Endothelial cell (in vitro differentiated cells): ENCODE measurements around the gene GSTM1. TPM values are rescaled to one million over a fixed set of nuclear protein-coding genes. Genes with fewer than 3 reads are reported as not detected.

Experiments
- DNase-seq: peaks from one replicate; pipeline ENCODE4 v3.0.0; 2021; ENCODE audit warnings: low spot score
- H3K27ac Mint-ChIP-seq: one replicate; pipeline ENCODE4 v1.8.0; 2021; ENCODE audit warnings: mixed read lengths, inconsistent platforms; ENCODE audit not compliant: unreplicated experiment
- H3K27me3 Mint-ChIP-seq: one replicate; pipeline ENCODE4 v1.8.0; 2021; ENCODE audit warnings: mild to moderate bottlenecking, moderate library complexity, mixed read lengths, inconsistent platforms; ENCODE audit not compliant: unreplicated experiment
- H3K36me3 Mint-ChIP-seq: one replicate; pipeline ENCODE4 v1.8.0; 2021; ENCODE audit warnings: mild to moderate bottlenecking, low read depth, mixed read lengths, inconsistent platforms; ENCODE audit not compliant: unreplicated experiment
- H3K4me1 Mint-ChIP-seq: one replicate; pipeline ENCODE4 v1.8.0; 2021; ENCODE audit warnings: mild to moderate bottlenecking, mixed read lengths, inconsistent platforms; ENCODE audit not compliant: unreplicated experiment
- H3K4me3 Mint-ChIP-seq: one replicate; pipeline ENCODE4 v1.8.0; 2021; ENCODE audit warnings: mild to moderate bottlenecking, mixed read lengths, inconsistent platforms; ENCODE audit not compliant: unreplicated experiment
- H3K9me3 Mint-ChIP-seq: one replicate; pipeline ENCODE4 v1.8.0; 2021; ENCODE audit warnings: mixed read lengths, inconsistent platforms; ENCODE audit not compliant: unreplicated experiment
- total RNA-seq: library from RNA; stranded (reverse); fragmentation: NEBNext Ultra II Directional; extraction: Animal tissue kit (Norgen Biotek cat#: 25700); gene quantifications from one replicate; pipeline ENCODE4 v1.2.1, GENCODE V29; 2021; ENCODE audit not compliant: unreplicated experiment
- TF ChIP-seq, protein P1 (sequence below): fragments of 200-600 bp; sonication (generic); IDR thresholded peaks from one replicate; pipeline ENCODE4 v1.5.0; 2021; ENCODE audit warnings: antibody characterized with exemption; ENCODE audit not compliant: unreplicated experiment

GSTM1 gene
- total RNA-seq, 1 donor from 2014 or later: not detected

DNA sequence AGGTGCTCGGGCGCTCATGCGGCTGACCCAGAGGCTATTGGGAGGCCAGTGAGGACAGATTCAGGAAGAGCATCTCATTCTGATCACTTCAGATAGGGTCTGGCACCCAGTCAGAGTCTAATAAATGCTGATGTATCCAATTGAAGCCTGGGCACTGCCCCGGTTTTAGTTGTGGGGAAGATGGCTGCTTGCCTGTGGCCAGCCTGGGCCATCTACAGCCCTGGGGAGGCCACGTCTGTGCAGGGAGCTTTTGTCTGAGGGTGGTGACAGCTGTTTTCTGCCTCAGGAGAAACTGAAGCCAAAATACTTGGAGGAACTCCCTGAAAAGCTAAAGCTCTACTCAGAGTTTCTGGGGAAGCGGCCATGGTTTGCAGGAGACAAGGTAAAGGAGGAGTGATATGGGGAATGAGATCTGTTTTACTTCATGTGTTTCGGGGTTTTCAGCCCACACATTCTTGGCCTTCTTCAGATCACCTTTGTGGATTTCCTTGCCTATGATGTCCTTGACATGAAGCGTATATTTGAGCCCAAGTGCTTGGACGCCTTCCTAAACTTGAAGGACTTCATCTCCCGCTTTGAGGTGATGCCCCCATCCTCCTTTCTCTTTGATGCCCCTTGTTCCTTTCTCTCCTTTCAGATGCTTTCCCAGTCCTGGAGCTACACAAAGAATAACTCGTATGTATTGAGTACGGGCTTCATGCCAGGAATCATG lies 27.2 kb downstream of the GSTM1 start:
- peaks cover 8% of the 10 kb centered on the region for H3K36me3 Mint-ChIP-seq
- H3K27ac Mint-ChIP-seq: no peak overlapping the region
- H3K4me1 Mint-ChIP-seq: peaks cover 13% of the 10 kb centered on the region
- TF ChIP-seq, protein P1, sequence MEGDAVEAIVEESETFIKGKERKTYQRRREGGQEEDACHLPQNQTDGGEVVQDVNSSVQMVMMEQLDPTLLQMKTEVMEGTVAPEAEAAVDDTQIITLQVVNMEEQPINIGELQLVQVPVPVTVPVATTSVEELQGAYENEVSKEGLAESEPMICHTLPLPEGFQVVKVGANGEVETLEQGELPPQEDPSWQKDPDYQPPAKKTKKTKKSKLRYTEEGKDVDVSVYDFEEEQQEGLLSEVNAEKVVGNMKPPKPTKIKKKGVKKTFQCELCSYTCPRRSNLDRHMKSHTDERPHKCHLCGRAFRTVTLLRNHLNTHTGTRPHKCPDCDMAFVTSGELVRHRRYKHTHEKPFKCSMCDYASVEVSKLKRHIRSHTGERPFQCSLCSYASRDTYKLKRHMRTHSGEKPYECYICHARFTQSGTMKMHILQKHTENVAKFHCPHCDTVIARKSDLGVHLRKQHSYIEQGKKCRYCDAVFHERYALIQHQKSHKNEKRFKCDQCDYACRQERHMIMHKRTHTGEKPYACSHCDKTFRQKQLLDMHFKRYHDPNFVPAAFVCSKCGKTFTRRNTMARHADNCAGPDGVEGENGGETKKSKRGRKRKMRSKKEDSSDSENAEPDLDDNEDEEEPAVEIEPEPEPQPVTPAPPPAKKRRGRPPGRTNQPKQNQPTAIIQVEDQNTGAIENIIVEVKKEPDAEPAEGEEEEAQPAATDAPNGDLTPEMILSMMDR: no peak
- H3K9me3 Mint-ChIP-seq: no peaks in the 10 kb centered on the region
- DNase-seq: no peak
- no peak overlapping the region for H3K4me3 Mint-ChIP-seq
- peaks cover 7% of the 10 kb centered on the region for H3K27me3 Mint-ChIP-seq

GRCh38 chr1:109716121-109716520 lies 28.5 kb downstream of the GSTM1 start:
- Mint-ChIP-seq H3K4me1 (peaks cover 13% of the 10 kb centered on the region), H3K4me3 (no peak overlapping the region), H3K27ac (no peak overlapping the region), H3K9me3 (no peaks in the 10 kb centered on the region), H3K36me3 (peaks cover 8% of the 10 kb centered on the region), H3K27me3 (peaks cover 7% of the 10 kb centered on the region)
- TF ChIP-seq, protein P1: no peak
- DNase-seq: no peak

DNA sequence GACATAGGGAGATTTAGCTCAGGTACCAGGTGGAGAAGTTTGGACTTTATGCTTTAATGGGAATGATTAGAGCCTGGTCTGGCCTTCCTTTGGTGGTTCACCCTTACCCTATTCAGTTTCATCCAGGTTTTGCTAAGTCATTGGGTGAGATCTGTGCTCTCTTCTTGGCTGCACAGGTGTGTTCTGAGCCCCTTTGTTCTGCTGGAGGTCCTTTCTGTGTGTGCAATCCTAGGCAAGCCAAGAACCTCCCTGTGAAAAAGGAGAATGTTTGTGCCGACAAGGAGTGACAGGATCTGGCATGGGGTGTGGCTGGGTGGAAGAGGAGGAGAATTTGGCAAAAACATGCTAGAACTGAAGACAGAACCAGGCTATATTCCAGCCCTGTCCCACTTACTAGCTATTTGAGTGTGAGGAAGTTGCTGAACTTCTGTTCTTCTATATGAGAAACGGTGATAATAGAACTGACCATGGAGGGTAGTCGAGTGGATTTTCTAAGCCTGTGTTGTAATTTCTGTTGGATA lies 29.0 kb downstream of the GSTM1 start:
- Mint-ChIP-seq H3K27ac (no peak overlapping the region), H3K4me3 (no peak overlapping the region), H3K27me3 (peaks cover 6% of the 10 kb centered on the region), H3K9me3 (no peaks in the 10 kb centered on the region), H3K36me3 (peaks cover 8% of the 10 kb centered on the region), H3K4me1 (peaks cover 13% of the 10 kb centered on the region)
- no peak for DNase-seq
- TF ChIP-seq, protein P1: no peak

DNA sequence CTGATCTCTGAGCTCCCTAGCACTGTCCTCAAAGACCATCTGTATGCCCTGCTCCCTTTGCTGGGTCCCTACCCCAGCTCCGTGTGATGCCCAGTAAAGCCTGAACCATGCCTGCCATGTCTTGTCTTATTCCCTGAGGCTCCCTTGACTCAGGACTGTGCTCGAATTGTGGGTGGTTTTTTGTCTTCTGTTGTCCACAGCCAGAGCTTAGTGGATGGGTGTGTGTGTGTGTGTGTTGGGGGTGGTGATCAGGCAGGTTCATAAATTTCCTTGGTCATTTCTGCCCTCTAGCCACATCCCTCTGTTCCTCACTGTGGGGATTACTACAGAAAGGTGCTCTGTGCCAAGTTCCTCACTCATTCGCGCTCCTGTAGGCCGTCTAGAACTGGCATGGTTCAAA lies 30.1 kb downstream of the GSTM1 start:
- H3K4me3 Mint-ChIP-seq: peak overlapping the region; percentile 39
- H3K36me3 Mint-ChIP-seq: peaks cover 8% of the 10 kb centered on the region
- TF ChIP-seq, protein P1: no peak
- peaks cover 13% of the 10 kb centered on the region for H3K4me1 Mint-ChIP-seq
- no peaks in the 10 kb centered on the region for H3K9me3 Mint-ChIP-seq
- DNase-seq: no peak
- no peak overlapping the region for H3K27ac Mint-ChIP-seq
- H3K27me3 Mint-ChIP-seq: peaks cover 4% of the 10 kb centered on the region

GRCh38 chr1:109718495-109718894 lies 30.9 kb downstream of the GSTM1 start:
- no peak for DNase-seq
- no peak overlapping the region for H3K4me3 Mint-ChIP-seq
- TF ChIP-seq, protein P1: no peak
- H3K9me3 Mint-ChIP-seq: no peaks in the 10 kb centered on the region
- peaks cover 8% of the 10 kb centered on the region for H3K36me3 Mint-ChIP-seq
- peaks cover 13% of the 10 kb centered on the region for H3K4me1 Mint-ChIP-seq
- peaks cover 4% of the 10 kb centered on the region for H3K27me3 Mint-ChIP-seq
- H3K27ac Mint-ChIP-seq: no peak overlapping the region
